GM18951 (cell line): ENCODE data around the gene ZNF454.

Experiments used
- POLR2A ChIP-seq: IDR thresholded peaks from 4 replicates; pipeline ENCODE4 v1.6.1; 2011; ENCODE audit warnings: mild to moderate bottlenecking; ENCODE audit not compliant: insufficient read length, insufficient read depth; ENCODE audit errors: extremely low read depth
- in situ Hi-C: fragments of 300-500 bp; cut with MboI; formaldehyde crosslinking; loops from one replicate; pipeline ENCODE4 v1.12.0; 2022; ENCODE audit warnings: low sequenced_read_pairs, mixed read lengths, inconsistent platforms; ENCODE audit not compliant: unreplicated experiment

The ZNF454 gene

GRCh38 chr5:178940569-178941360 is at the start of gene ZNF454:
ZNF454 (plus strand) TSS chr5:178941198; CDS start chr5:178942792, 1,594 bp downstream.
- no peak for TF ChIP-seq POLR2A
- in situ Hi-C loops = no loop called here

- in situ Hi-C loops = no loop called here
- no peak for TF ChIP-seq POLR2A
Observed at GRCh38 chr5:178895615-178896571, 45.1 kb upstream of the ZNF454 start, which contains the start of gene ZFP2. ZFP2 (plus strand) TSS chr5:178895913; CDS start chr5:178931314, 35,401 bp downstream.

GRCh38 chr5:178899289-178899688 is 41.7 kb upstream of the ZNF454 start:
- in situ Hi-C loops = no loop called here
- TF ChIP-seq POLR2A = no peak

- in situ Hi-C loops = no loop called here
- TF ChIP-seq POLR2A = no peak
Observed at GRCh38 chr5:178902849-178903248, 38.1 kb upstream of the ZNF454 start.

GRCh38 chr5:178931846-178932760 is 8.9 kb upstream of the ZNF454 start:
- TF ChIP-seq POLR2A = no peak
- in situ Hi-C loops = no loop called here

GRCh38 chr5:178941361-178941760 is 363 bp downstream of the ZNF454 start:
- no peak for TF ChIP-seq POLR2A
- in situ Hi-C loops = no loop called here

GRCh38 chr5:178965465-178966055 is 24.6 kb downstream of the ZNF454 start:
- in situ Hi-C loops = no loop called here
- TF ChIP-seq POLR2A = no peak

GRCh38 chr5:178981381-178981780 is 40.4 kb downstream of the ZNF454 start:
- TF ChIP-seq POLR2A = no peak
- in situ Hi-C loops = no loop called here

- in situ Hi-C loops = no loop called here
- TF ChIP-seq POLR2A = no peak
Observed at GRCh38 chr5:178982941-178983340, 41.9 kb downstream of the ZNF454 start.

- in situ Hi-C loops = no loop called here
- TF ChIP-seq POLR2A = no peak
Observed at GRCh38 chr5:178983728-178984127, 42.7 kb downstream of the ZNF454 start.

GRCh38 chr5:178984145-178985072 is 43.4 kb downstream of the ZNF454 start:
- in situ Hi-C loops = no loop called here

More at GRCh38 chr5:178984145-178985072, 43.4 kb downstream of the ZNF454 start:
- no peak for TF ChIP-seq POLR2A
